NB4 (cell line): ENCODE results near the gene WDR31.

Source experiments
- CTCF ChIP-seq: IDR thresholded peaks from one replicate; pipeline ENCODE4 v1.5.1; 2012; ENCODE audit warnings: low read depth, low read length
- MAX ChIP-seq: IDR thresholded peaks from 2 replicates; pipeline ENCODE4 v1.6.1; 2011; ENCODE audit warnings: low read depth, low read length
- MYC ChIP-seq: IDR thresholded peaks from 2 replicates; pipeline ENCODE4 v1.6.1; 2011; ENCODE audit warnings: low read depth, low read length
- POLR2A ChIP-seq: IDR thresholded peaks from 2 replicates; pipeline ENCODE4 v1.6.1; 2011; ENCODE audit warnings: mild to moderate bottlenecking; ENCODE audit not compliant: insufficient read length; ENCODE audit errors: extremely low read depth

GRCh38 chr9:113356686-113357292, 16.7 kb upstream of the WDR31 start:
- TF ChIP-seq MYC (no peak), CTCF (no peak), MAX (no peak), POLR2A (no peak)
